HEK293 (cell line): Measurements from ENCODE around the gene OR52R1.

Experiments
- CTCF ChIA-PET: fragments of 350-600 bp; formaldehyde crosslinking; extraction: SDS; loops from one replicate; lab custom pipeline; 2021; ENCODE audit warnings: antibody characterized with exemption; lab: Yijun Ruan, JAX
- POLR2A ChIA-PET: fragments of 300-600 bp; formaldehyde crosslinking; extraction: SDS; loops from one replicate; lab custom pipeline; 2020; ENCODE audit warnings: antibody characterized with exemption, inconsistent platforms; lab: Yijun Ruan, JAX
- H3K27ac ChIP-seq: fragments of 200-500 bp; sonication (Bioruptor generic); 2 replicates; pipeline ENCODE4 v1.5.1; 2014; ENCODE audit warnings: low read depth, low read length, control low read depth, inconsistent platforms; ENCODE audit errors: extremely low read depth
- H3K36me3 ChIP-seq, 2 experiments: fragments of 200-500 bp in 1 of 2; sonication (Bioruptor generic) in 1 of 2; 1 replicate in 1 of 2; 2 replicates in 1 of 2; pipeline ENCODE4 v1.5.1; 2014 to 2017; ENCODE audit warnings: inconsistent platforms in 2 of 2, low read length in 2 of 2; ENCODE audit not compliant: control insufficient read depth in 2 of 2, insufficient read depth in 1 of 2
- H3K4me1 ChIP-seq: fragments of 200-500 bp; sonication (Bioruptor generic); 2 replicates; pipeline ENCODE4 v1.5.1; 2014; ENCODE audit warnings: mild to moderate bottlenecking, low read length, inconsistent platforms; ENCODE audit not compliant: control insufficient read depth, insufficient read depth
- H3K4me3 ChIP-seq: 2 replicates; pipeline ENCODE4 v1.5.1; 2011; ENCODE audit warnings: low read depth, mild to moderate bottlenecking, control low read depth, low read length, moderate library complexity
- H3K9me3 ChIP-seq: fragments of 200-500 bp; sonication (Bioruptor generic); 2 replicates; pipeline ENCODE4 v1.5.1; 2014; ENCODE audit warnings: low read depth, low read length, inconsistent platforms; ENCODE audit not compliant: control insufficient read depth, insufficient read depth
- BCL11A ChIP-seq: fragments of 450-650 bp; formaldehyde crosslinking; IDR thresholded peaks from 2 replicates; pipeline ENCODE4 v1.5.1; 2016; ENCODE audit warnings: low read depth, missing biosample characterization, missing genetic modification characterization
- HOXA7 ChIP-seq: sonication (generic); formaldehyde crosslinking; IDR thresholded peaks from 2 replicates; pipeline ENCODE4 v1.8.1; 2022; ENCODE audit warnings: missing genetic modification reagents, borderline replicate concordance
- KLF7 ChIP-seq: fragments of 450-650 bp; formaldehyde crosslinking; IDR thresholded peaks from 2 replicates; pipeline ENCODE4 v1.5.1; 2016; ENCODE audit warnings: missing biosample characterization, missing genetic modification characterization, borderline replicate concordance
- MZF1 ChIP-seq: fragments of 450-650 bp; formaldehyde crosslinking; IDR thresholded peaks from 2 replicates; pipeline ENCODE4 v1.5.1; 2017; ENCODE audit warnings: missing biosample characterization, missing genetic modification characterization, borderline replicate concordance
- SALL2 ChIP-seq: fragments of 450-650 bp; formaldehyde crosslinking; IDR thresholded peaks from 2 replicates; pipeline ENCODE4 v1.5.0; 2017; ENCODE audit warnings: missing biosample characterization, mild to moderate bottlenecking, missing genetic modification characterization, borderline replicate concordance
- YY1 ChIP-seq: fragments of 450-650 bp; formaldehyde crosslinking; IDR thresholded peaks from 2 replicates; pipeline ENCODE4 v1.5.1; 2018; ENCODE audit warnings: missing biosample characterization, missing genetic modification characterization
- YY2 ChIP-seq: fragments of 450-650 bp; formaldehyde crosslinking; IDR thresholded peaks from 2 replicates; pipeline ENCODE4 v1.5.1; 2016; ENCODE audit warnings: missing biosample characterization, missing genetic modification characterization
- ZNF112 ChIP-seq: fragments of 450-650 bp; formaldehyde crosslinking; IDR thresholded peaks from 2 replicates; pipeline ENCODE4 v1.5.0; 2017; ENCODE audit warnings: missing biosample characterization, missing genetic modification characterization
- ZNF157 ChIP-seq: fragments of 450-650 bp; formaldehyde crosslinking; IDR thresholded peaks from 2 replicates; pipeline ENCODE4 v1.5.1; 2016; ENCODE audit warnings: missing biosample characterization, missing genetic modification characterization
- ZNF184 ChIP-seq: fragments of 450-650 bp; IDR thresholded peaks from 2 replicates; pipeline ENCODE4 v1.5.1; 2018; ENCODE audit warnings: missing biosample characterization, mild to moderate bottlenecking, missing genetic modification characterization
- ZNF214 ChIP-seq: fragments of 450-650 bp; formaldehyde crosslinking; IDR thresholded peaks from 2 replicates; pipeline ENCODE4 v1.5.1; 2017; ENCODE audit warnings: missing biosample characterization, mild to moderate bottlenecking, missing genetic modification characterization, borderline replicate concordance
- ZNF302 ChIP-seq: fragments of 450-650 bp; formaldehyde crosslinking; IDR thresholded peaks from 2 replicates; pipeline ENCODE4 v1.5.1; 2016; ENCODE audit warnings: missing biosample characterization, missing genetic modification characterization, low read depth
- ZNF404 ChIP-seq: fragments of 450-650 bp; formaldehyde crosslinking; IDR thresholded peaks from 2 replicates; pipeline ENCODE4 v1.5.1; 2017; ENCODE audit warnings: missing biosample characterization, missing genetic modification characterization
- ZNF544 ChIP-seq: fragments of 450-650 bp; formaldehyde crosslinking; IDR thresholded peaks from 2 replicates; pipeline ENCODE4 v1.5.0; 2017; ENCODE audit warnings: missing biosample characterization, missing genetic modification characterization
- ZNF621 ChIP-seq: fragments of 450-650 bp; formaldehyde crosslinking; IDR thresholded peaks from 2 replicates; pipeline ENCODE4 v1.5.1; 2017; ENCODE audit warnings: missing biosample characterization, missing genetic modification characterization
- ZNF623 ChIP-seq: fragments of 450-650 bp; formaldehyde crosslinking; IDR thresholded peaks from 2 replicates; pipeline ENCODE4 v1.5.1; 2016; ENCODE audit warnings: missing biosample characterization, missing genetic modification characterization
- ZNF629 ChIP-seq: fragments of 450-650 bp; formaldehyde crosslinking; IDR thresholded peaks from 2 replicates; pipeline ENCODE4 v1.5.1; 2017; ENCODE audit warnings: missing biosample characterization, missing genetic modification characterization
- TF ChIP-seq, protein P1 (sequence below): fragments of 450-650 bp; formaldehyde crosslinking; IDR thresholded peaks from 2 replicates; pipeline ENCODE4 v1.5.1; 2017; ENCODE audit warnings: missing biosample characterization, missing genetic modification characterization
- TF ChIP-seq, protein P2 (sequence below): fragments of 450-650 bp; formaldehyde crosslinking; IDR thresholded peaks from 2 replicates; pipeline ENCODE4 v1.5.1; 2016; ENCODE audit warnings: missing biosample characterization, missing genetic modification characterization
- TF ChIP-seq, protein P3 (sequence below): sonication (generic); formaldehyde crosslinking; IDR thresholded peaks from 2 replicates; pipeline ENCODE4 v1.8.1; 2022; ENCODE audit warnings: mild to moderate bottlenecking, moderate library complexity, missing genetic modification reagents
- TF ChIP-seq, protein P4 (sequence below): fragments of 450-650 bp; formaldehyde crosslinking; IDR thresholded peaks from 2 replicates; pipeline ENCODE4 v1.5.0; 2017; ENCODE audit warnings: missing biosample characterization, missing genetic modification characterization, borderline replicate concordance
- TF ChIP-seq, protein P5 (sequence below): fragments of 450-650 bp; formaldehyde crosslinking; IDR thresholded peaks from 2 replicates; pipeline ENCODE4 v1.5.1; 2016; ENCODE audit warnings: missing biosample characterization, missing genetic modification characterization

OR52R1 gene

DNA sequence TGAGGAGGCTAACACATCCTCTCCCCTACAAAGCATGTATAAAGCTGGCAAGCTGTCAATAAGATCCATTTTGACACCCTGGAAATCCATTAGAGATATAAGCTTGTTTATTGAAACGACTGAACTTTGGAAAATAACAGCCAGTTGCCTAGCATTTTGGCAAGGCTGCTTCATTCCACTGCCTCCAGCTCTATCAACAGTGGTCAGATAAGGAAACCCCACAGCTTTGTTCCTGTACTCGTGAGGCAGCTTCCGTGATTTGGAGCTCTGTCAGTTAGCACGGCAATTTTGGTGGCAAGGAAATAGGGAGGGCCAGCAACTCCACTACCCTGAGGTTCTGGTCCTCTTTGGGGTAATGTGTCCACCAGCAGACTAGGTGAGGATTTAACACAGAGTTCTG, 46.9 kb upstream of the OR52R1 start (continued):
- TF ChIP-seq, protein P1, sequence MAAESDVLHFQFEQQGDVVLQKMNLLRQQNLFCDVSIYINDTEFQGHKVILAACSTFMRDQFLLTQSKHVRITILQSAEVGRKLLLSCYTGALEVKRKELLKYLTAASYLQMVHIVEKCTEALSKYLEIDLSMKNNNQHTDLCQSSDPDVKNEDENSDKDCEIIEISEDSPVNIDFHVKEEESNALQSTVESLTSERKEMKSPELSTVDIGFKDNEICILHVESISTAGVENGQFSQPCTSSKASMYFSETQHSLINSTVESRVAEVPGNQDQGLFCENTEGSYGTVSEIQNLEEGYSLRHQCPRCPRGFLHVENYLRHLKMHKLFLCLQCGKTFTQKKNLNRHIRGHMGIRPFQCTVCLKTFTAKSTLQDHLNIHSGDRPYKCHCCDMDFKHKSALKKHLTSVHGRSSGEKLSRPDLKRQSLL (tag by site-specific recombination): no peak
- TF ChIP-seq ZNF302 (tag by site-specific recombination) (no peak), BCL11A (tag by site-specific recombination) (no peak), ZNF157 (tag by site-specific recombination) (no peak), KLF7 (tag by site-specific recombination) (no peak), YY2 (tag by site-specific recombination) (no peak)
- TF ChIP-seq, protein P2, sequence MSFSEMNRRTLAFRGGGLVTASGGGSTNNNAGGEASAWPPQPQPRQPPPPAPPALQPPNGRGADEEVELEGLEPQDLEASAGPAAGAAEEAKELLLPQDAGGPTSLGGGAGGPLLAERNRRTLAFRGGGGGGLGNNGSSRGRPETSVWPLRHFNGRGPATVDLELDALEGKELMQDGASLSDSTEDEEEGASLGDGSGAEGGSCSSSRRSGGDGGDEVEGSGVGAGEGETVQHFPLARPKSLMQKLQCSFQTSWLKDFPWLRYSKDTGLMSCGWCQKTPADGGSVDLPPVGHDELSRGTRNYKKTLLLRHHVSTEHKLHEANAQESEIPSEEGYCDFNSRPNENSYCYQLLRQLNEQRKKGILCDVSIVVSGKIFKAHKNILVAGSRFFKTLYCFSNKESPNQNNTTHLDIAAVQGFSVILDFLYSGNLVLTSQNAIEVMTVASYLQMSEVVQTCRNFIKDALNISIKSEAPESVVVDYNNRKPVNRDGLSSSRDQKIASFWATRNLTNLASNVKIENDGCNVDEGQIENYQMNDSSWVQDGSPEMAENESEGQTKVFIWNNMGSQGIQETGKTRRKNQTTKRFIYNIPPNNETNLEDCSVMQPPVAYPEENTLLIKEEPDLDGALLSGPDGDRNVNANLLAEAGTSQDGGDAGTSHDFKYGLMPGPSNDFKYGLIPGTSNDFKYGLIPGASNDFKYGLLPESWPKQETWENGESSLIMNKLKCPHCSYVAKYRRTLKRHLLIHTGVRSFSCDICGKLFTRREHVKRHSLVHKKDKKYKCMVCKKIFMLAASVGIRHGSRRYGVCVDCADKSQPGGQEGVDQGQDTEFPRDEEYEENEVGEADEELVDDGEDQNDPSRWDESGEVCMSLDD (tag by site-specific recombination): no peak

DNA sequence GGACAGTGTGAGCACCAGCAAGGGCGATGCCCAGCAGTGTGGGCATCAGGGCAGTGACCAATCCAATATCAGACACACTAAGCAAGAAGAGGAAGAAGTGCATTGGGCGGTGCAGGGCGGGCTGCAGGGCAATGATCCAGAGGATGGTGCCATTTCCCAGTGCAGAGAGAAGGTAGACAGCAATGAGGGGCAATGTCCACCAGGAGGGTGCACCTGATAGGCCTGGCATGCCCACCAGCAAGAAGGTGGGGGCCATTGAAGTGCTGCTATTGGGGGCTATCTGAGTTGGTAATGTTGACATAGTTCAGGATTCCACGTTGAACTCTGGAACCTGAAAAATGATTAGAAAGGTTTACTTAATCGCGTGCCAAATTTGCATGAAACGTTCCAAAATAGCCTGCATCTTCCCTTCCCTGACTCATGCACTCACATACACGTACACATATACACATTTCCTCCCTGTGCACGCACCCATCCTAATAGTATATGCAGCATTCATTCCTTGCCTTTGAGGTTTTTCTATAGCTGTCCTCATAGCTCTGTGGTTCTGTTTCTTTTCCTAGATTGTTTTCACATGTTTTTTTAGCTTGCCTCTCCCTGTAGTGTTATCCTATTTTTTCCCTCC, 44.8 kb upstream of the OR52R1 start, which contains the start of gene OR51S1:
Gene OR51S1 (minus strand): TSS at position 301 of the 625 bp plus-strand sequence. CDS start 0 bp downstream, at position 301.
- no peak within 1 kb of the TSS for H3K4me3 ChIP-seq
- no peaks in the 10 kb centered on the region for H3K9me3 ChIP-seq
- no peaks in the 10 kb centered on the region for H3K4me1 ChIP-seq
- H3K27ac ChIP-seq: no peak within 1 kb of the TSS
- CTCF ChIA-PET: no interaction called here
- TF ChIP-seq, protein P3, sequence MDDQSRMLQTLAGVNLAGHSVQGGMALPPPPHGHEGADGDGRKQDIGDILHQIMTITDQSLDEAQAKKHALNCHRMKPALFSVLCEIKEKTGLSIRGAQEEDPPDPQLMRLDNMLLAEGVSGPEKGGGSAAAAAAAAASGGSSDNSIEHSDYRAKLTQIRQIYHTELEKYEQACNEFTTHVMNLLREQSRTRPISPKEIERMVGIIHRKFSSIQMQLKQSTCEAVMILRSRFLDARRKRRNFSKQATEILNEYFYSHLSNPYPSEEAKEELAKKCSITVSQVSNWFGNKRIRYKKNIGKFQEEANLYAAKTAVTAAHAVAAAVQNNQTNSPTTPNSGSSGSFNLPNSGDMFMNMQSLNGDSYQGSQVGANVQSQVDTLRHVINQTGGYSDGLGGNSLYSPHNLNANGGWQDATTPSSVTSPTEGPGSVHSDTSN: no peak
- TF ChIP-seq ZNF184 (no peak), ZNF629 (tag by site-specific recombination) (no peak), ZNF404 (tag by site-specific recombination) (no peak), ZNF544 (no peak)
- TF ChIP-seq, protein P4, sequence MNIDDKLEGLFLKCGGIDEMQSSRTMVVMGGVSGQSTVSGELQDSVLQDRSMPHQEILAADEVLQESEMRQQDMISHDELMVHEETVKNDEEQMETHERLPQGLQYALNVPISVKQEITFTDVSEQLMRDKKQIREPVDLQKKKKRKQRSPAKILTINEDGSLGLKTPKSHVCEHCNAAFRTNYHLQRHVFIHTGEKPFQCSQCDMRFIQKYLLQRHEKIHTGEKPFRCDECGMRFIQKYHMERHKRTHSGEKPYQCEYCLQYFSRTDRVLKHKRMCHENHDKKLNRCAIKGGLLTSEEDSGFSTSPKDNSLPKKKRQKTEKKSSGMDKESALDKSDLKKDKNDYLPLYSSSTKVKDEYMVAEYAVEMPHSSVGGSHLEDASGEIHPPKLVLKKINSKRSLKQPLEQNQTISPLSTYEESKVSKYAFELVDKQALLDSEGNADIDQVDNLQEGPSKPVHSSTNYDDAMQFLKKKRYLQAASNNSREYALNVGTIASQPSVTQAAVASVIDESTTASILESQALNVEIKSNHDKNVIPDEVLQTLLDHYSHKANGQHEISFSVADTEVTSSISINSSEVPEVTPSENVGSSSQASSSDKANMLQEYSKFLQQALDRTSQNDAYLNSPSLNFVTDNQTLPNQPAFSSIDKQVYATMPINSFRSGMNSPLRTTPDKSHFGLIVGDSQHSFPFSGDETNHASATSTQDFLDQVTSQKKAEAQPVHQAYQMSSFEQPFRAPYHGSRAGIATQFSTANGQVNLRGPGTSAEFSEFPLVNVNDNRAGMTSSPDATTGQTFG (tag by site-specific recombination): no peak
- POLR2A ChIA-PET: no interaction called here
- H3K36me3 ChIP-seq: no peaks in the 10 kb centered on the region

DNA sequence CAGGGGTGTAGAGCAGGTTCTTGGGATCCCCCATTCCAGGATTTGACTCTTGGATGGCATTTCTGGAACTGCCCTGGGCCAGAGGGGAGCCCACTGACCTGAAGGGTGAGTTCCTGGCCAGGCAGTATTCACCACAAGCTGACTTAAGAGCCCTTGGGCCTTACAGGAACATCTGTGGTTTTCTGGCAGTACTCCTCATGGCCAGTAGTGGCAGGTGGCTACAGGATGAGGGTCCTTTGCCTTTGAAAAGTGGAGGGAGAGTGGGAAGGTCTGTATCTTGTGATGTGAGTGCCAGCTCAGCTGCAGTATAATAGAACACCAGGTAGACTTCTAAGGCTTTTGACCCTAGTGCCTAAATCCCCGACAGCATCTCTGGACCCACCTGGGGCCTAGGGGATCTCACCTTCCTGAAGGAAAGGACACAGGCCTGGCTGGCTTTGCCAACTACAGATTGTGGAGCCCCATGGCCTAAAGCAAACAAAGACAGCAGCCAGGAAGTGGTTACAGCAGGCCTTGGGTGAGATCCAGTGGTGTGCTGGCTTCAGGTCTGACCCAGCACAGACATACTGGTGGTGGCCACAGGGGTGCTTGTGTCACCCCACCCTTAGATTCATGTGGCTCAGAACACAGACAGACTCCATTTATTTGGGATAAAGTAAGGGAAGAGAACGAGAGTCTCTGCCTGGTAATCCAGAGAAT, 35.8 kb upstream of the OR52R1 start:
- Histone ChIP-seq H3K36me3 (no peaks in the 10 kb centered on the region), H3K4me1 (no peaks in the 10 kb centered on the region), H3K4me3 (no peak overlapping the region), H3K27ac (no peak overlapping the region), H3K9me3 (no peaks in the 10 kb centered on the region)
- ChIA-PET POLR2A (no interaction called here), CTCF (no interaction called here)
- TF ChIP-seq ZNF214 (no peak), HOXA7 (CRISPR knock-in tag) (no peak), ZNF112 (no peak), ZNF623 (tag by site-specific recombination) (no peak), ZNF621 (tag by site-specific recombination) (no peak), MZF1 (tag by site-specific recombination) (no peak), SALL2 (tag by site-specific recombination) (no peak), YY1 (tag by site-specific recombination) (no peak)
- TF ChIP-seq, protein P5, sequence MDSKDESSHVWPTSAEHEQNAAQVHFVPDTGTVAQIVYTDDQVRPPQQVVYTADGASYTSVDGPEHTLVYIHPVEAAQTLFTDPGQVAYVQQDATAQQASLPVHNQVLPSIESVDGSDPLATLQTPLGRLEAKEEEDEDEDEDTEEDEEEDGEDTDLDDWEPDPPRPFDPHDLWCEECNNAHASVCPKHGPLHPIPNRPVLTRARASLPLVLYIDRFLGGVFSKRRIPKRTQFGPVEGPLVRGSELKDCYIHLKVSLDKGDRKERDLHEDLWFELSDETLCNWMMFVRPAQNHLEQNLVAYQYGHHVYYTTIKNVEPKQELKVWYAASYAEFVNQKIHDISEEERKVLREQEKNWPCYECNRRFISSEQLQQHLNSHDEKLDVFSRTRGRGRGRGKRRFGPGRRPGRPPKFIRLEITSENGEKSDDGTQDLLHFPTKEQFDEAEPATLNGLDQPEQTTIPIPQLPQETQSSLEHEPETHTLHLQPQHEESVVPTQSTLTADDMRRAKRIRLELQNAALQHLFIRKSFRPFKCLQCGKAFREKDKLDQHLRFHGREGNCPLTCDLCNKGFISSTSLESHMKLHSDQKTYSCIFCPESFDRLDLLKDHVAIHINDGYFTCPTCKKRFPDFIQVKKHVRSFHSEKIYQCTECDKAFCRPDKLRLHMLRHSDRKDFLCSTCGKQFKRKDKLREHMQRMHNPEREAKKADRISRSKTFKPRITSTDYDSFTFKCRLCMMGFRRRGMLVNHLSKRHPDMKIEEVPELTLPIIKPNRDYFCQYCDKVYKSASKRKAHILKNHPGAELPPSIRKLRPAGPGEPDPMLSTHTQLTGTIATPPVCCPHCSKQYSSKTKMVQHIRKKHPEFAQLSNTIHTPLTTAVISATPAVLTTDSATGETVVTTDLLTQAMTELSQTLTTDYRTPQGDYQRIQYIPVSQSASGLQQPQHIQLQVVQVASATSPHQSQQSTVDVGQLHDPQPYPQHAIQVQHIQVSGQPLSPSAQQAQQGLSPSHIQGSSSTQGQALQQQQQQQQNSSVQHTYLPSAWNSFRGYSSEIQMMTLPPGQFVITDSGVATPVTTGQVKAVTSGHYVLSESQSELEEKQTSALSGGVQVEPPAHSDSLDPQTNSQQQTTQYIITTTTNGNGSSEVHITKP (tag by site-specific recombination): no peak
